ENCODE measurements around the gene AHR. TPM values are rescaled to one million over a fixed set of nuclear protein-coding genes. Genes with fewer than 3 reads are reported as not detected.

Gene AHR
- total and polyA plus RNA-seq, 8 donors: 58.9 to 200 (median 65.7) TPM

- DNase-seq (peak in 3 of 4 donors; percentile 39 to 89 (median 69)), ATAC-seq (peak; percentile 63)
- Histone ChIP-seq H3K27me3 (no peaks in the 10 kb centered on the region), H3K9me3 (no peaks in the 10 kb centered on the region), H3K4me1 (peaks cover 5 to 31% of the 10 kb centered on the region in 2 donors), H3K27ac (peak overlapping the region; percentile 97 to 98), H3K4me3 (peak overlapping the region; percentile 80 to 86), H3K36me3 (no peaks in the 10 kb centered on the region)
- TF ChIP-seq, protein P1, sequence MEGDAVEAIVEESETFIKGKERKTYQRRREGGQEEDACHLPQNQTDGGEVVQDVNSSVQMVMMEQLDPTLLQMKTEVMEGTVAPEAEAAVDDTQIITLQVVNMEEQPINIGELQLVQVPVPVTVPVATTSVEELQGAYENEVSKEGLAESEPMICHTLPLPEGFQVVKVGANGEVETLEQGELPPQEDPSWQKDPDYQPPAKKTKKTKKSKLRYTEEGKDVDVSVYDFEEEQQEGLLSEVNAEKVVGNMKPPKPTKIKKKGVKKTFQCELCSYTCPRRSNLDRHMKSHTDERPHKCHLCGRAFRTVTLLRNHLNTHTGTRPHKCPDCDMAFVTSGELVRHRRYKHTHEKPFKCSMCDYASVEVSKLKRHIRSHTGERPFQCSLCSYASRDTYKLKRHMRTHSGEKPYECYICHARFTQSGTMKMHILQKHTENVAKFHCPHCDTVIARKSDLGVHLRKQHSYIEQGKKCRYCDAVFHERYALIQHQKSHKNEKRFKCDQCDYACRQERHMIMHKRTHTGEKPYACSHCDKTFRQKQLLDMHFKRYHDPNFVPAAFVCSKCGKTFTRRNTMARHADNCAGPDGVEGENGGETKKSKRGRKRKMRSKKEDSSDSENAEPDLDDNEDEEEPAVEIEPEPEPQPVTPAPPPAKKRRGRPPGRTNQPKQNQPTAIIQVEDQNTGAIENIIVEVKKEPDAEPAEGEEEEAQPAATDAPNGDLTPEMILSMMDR (IDR thresholded peaks at IDR 0.05): no peak
- intact Hi-C loops (cut with DNase I): no loop called here
These were observed 509 bp downstream of the AHR start for GRCh38 chr7:17298840-17299482.

DNA sequence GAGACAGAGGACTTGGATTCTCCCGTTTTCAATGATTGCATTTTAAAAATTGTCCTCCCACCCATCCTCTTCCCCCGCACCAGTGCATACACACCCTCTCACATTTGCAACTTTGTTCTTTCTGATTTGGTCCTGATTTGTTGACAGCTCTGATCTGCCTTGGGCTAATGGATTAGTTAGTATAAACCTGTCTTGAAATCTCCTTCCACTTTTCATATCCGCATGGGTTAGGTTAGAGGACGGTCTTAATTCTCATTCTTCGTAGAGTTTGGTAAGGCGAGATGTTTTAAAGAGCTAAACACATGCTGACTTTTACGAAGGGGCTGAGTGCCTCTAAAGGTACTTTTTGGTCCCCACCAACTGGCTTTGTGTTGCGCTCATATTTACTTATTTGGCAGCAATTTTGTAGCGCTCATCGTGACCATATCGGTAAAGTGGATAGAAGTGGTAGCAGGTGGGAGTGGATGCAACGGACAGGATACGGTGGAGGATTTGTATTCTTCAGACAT is 1.1 kb downstream of the AHR start:
- H3K36me3 ChIP-seq: no peaks in the 10 kb centered on the region
- peak; percentile 0 for ATAC-seq
- H3K4me1 ChIP-seq: peaks cover 8 to 37% of the 10 kb centered on the region in 2 donors
- H3K27ac ChIP-seq: peak overlapping the region; percentile 97 to 98
- TF ChIP-seq, protein P1 (IDR thresholded peaks at IDR 0.05): no peak
- no peaks in the 10 kb centered on the region for H3K27me3 ChIP-seq
- DNase-seq: peak in 1 of 4 donors; percentile 23
- no peaks in the 10 kb centered on the region for H3K9me3 ChIP-seq
- peak overlapping the region; percentile 80 to 86 for H3K4me3 ChIP-seq
- intact Hi-C loops (cut with DNase I): no loop called here

DNA sequence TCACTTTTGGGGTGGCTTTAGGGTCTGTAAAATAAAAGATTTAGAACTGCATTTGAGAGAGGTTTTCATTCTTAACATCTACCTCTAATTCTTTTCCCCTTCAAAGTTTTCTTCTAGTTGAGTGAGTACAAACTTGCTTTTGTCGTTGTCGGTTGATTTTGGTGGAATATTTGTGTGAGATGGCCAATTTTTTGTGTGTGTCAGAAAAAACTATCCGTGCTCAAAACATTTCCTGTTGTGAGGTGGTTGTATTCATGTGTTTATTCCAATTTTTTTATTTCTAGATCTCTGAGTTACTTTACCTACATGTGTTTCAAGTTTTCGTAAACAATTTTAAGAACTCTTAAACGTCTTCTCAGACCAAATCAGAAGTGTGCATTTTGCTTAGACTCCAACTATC is 1.6 kb downstream of the AHR start:
- TF ChIP-seq, protein P1 (IDR thresholded peaks at IDR 0.05): no peak
- ATAC-seq (no peak), DNase-seq (no peak)
- Histone ChIP-seq H3K36me3 (no peaks in the 10 kb centered on the region), H3K9me3 (no peaks in the 10 kb centered on the region), H3K4me1 (peaks cover 13 to 42% of the 10 kb centered on the region in 2 donors), H3K4me3 (peak overlapping the region; percentile 80 to 86), H3K27me3 (no peaks in the 10 kb centered on the region), H3K27ac (peak overlapping the region; percentile 97 to 98)
- intact Hi-C loops (cut with DNase I): loop anchor here in 1 of 2 donors (10.0 kb wide), 1 partner anchor 315 kb away; no protein-coding TSS in a partner anchor

DNA sequence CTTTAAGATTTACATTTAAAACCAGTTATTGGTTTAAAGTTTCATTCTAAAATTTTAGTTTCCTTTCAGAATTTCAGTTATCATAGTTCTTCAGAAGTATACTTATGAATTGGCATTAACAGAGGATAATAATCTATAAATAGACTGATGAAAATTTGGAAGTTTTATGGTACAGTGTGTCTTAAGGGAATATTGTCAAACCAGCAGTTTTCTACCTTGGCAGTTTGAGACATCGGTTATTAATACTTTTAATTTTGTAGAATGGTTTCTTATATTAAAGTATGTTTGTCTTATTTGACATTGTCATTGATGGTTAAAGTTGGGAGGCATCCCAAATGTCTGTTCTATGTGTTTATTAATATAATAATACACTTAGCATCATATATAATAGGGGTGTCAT is 2.0 kb downstream of the AHR start:
- TF ChIP-seq, protein P1 (IDR thresholded peaks at IDR 0.05): no peak
- no peak for ATAC-seq
- H3K4me1 ChIP-seq: peaks cover 17 to 46% of the 10 kb centered on the region in 2 donors
- H3K27ac ChIP-seq: peak overlapping the region; percentile 97 to 98
- H3K4me3 ChIP-seq: peak overlapping the region; percentile 80 to 86
- no peaks in the 10 kb centered on the region for H3K27me3 ChIP-seq
- H3K9me3 ChIP-seq: no peaks in the 10 kb centered on the region
- no peak for DNase-seq
- intact Hi-C loops (cut with DNase I): loop anchor here in 1 of 2 donors (10.0 kb wide), 1 partner anchor 316 kb away; no protein-coding TSS in a partner anchor
- H3K36me3 ChIP-seq: no peaks in the 10 kb centered on the region

Measured in left lung (tissue), 10 donors.